GM19328 (cell line): Measurements from ENCODE around the gene ADD3.
"Not testable (repeated sequence)": the region's sequence is repeated elsewhere in the genome, so short reads cannot be mapped to it uniquely, and the experiment has no call there.

Experiments
- ATAC-seq: cut with Tn5 transposase; IDR thresholded peaks from one replicate; pipeline ENCODE4 v1.9.1; 2021; ENCODE audit warnings: mild to moderate bottlenecking, moderate library complexity; ENCODE audit not compliant: unreplicated experiment

The ADD3 gene

DNA sequence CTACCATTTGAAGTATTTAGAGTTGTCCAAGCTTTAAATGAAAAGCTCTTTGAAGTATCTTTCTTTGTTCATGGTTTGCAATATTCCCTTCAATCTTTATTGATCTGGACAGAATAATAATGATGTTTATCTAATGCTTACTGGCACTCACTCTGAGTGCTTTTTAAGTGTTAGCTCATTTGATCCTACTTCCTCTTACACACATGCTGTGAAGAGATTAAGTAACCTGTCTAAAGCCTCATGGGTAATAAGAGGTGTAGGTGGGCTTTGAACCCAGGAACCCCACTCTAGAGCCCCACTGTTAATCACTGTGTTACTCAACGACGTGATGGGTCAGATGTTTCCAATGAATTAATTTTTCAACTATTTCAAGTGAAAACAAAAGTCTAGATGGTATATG is 31.1 kb upstream of the ADD3 start:
- no peak for ATAC-seq

DNA sequence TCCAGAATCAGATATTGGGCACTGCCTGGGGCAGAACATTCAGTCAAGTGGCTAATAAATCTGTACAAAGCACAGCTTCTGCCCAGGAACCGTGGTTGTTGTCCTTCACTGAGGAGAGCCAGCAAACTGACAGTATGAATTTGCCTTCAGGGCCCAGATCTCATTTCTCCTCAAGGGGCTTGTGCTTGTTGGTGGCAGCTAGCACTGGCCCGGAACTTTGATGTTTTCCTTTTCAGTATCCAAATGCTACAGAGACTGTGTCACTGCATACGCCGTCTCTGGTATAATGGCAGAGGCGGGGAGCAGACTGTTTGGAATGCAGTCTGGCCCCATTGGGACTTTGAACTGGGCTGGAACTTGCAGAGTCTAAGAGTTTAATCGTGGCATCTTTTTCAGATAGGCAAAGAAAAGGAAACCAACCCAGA is 30.4 kb upstream of the ADD3 start:
- no peak for ATAC-seq

DNA sequence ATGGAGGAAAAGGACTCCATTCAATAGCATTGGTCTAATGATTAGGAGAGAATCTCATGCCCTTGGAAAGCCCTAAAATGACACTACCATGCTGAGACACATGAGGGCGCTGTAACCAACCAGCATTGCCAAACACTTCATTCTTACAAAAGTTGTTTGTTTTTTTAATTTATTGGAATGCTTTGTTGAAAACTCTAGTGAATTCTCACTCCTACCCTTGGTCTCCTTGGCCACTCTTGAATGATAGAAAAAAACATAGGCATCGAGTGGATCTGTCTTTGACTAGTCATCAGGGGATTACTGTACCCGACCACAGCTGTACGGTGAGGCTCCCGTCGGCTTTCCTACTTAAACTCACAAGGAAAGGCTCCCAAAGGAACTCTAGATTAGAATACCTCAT is 29.3 kb upstream of the ADD3 start:
- no peak for ATAC-seq

DNA sequence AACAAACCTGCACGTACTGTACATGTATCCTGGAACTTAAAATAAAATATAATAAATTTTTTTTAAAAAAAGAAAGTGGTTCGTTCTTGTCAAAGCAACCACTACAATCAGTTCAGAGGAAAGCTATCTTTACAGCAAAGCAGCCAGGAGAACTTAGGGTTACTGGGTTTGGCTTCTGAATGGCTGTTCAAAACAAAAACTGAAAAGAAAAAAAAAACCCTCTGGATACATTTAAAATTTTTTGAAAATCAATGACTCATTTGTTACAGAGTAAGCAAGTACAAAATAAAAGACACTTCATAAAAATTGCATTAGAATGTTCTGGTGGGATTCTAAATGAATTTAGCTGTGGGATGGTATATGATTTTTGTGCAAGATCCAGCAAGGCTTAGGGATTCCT is 28.6 kb upstream of the ADD3 start:
- ATAC-seq = no peak

DNA sequence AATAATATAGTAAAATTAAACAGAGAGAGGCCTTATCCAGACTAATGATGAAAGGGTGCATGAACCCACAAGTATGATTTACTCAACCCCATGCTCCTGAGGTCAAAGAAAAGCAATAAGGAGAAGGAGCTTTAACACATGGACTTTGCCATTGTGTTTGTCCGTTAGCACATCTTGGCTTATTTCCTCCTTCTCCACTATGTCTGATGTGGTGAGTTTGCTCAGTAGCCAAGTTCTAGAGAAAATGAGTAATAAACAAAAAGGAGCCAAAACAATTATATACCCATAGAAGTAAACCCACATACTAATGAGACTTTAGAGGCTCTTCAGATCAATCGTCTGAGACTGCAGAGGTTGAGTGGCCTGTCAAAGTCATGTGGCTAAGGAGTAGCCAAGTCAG is 26.1 kb upstream of the ADD3 start:
- no peak for ATAC-seq

DNA sequence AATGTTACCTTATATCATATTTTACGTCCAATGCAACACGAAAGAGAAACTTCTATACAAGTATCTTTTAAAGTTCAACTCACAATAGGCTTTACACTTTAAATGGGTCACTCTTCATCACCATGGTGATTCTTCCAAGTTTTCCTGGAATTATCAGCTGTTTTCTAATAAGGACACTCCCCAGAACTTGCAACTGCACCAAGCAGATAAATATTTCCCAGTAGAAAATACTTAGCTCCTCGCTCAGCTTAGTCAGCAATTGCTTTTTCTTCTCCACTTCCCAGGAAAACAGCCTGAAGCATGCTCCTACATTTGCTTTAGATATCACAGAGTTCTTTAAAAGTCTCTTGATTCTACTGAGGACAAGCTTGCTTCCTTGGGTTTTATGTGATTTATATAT is 25.7 kb upstream of the ADD3 start:
- ATAC-seq = no peak

DNA sequence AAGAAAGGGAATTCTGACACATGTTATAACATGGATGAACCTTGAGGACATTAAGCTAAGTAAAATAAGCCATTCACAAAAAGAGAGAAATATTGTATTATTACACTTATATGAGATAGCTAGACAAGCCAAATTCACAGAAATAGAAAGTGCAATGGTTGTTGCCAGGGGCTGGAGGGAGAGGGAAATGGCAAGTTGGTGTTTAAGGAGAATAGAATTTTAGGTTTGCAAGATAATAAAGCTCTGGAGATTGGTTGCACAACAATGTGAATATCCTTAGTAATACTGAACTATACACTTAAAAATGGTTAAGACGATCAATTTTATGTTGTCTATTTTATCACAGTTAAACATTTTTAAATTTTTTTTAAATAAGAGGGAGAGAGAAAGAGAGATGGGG is 25.0 kb upstream of the ADD3 start:
- ATAC-seq = no peak

DNA sequence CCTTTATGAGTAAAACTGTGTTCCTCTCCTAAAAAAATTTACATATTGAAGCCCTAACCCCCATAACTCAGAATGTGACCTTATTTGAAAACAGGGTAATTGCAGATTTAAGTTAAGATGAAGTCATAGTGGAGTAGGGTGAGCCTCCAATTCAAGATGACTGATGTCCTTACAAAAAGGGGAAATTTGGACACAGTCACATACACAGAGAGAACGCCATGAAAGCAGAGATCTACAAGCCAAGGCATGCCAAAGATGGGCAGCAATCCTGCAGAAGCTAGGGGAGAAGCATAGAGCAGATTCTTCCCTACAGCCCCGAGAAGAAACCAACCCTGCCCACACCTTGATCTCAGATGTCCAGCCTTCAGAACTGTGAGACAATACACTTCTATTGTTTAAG is 23.8 kb upstream of the ADD3 start:
- ATAC-seq = no peak

DNA sequence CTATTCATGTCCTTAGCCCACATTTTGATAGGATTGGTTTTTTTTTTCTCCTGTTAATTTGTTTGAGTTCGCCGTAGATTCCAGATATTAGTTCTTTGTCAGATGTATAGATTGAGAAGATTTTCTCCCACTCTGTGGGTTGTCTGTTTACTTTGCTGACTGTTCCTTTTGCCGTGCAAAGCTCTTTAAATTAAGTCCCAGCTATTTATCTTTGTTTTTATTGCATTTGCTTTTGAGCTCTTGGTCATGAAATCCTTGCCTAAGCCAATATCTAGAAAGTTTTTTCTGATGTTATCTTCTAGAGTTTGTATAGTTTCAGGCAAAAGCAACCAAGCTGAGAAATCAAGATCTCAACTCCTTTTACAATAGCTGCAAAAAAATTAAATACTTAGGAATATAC is 22.0 kb upstream of the ADD3 start:
- ATAC-seq = not testable (repeated sequence)

DNA sequence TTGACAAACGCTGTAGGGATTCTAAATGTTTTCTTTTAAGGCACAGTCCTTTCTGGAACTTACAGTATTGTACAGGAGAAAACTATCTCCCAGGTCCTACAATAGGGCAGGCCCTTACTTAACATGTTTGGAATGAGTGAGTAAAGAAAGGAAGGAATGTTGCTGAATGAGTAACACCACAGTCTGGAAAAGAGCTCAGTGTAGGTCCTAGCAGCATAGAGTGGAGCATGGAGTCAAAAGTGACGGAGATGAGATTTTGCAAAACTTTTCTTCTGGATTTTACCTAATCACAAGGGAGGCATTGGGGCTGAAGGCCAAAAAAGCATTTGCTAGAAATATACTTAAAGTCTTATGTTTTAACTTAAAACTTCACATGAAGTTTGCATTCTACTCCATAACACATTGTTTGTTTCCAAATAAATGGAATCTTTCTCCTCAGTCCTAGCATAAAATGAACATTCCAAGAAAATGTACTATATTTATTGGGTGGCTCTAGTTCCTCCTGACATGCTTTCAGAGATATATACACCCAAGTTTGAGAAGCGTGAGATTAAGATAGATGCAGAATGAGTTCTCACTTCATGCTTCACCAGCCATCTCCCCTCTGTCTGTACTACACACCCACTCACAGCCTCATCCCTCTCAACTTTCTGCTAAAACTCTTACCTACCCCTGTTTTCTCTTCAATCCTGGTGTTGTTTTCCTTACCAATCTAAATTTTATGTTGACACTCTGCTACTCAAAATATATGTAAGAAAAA is 20.2 kb upstream of the ADD3 start:
- no peak for ATAC-seq

DNA sequence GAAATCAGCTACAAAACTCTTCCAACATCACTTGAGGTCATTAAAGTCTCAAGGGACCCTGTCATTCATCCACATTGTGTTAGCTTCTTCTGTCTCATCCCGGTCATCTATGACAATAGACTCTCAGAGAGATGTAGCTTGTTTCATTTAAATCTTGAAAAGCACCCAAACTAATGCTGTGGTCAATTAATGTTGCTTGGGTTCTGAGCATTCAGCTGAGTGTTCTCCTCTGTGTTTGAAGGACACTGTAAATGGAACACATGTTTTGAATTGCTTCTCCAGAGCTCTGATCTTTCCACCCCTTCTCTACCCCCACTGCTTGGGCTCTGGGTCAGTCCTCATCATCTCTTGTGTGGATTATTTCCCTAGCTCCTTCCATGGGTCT is 19.6 kb upstream of the ADD3 start:
- no peak for ATAC-seq

DNA sequence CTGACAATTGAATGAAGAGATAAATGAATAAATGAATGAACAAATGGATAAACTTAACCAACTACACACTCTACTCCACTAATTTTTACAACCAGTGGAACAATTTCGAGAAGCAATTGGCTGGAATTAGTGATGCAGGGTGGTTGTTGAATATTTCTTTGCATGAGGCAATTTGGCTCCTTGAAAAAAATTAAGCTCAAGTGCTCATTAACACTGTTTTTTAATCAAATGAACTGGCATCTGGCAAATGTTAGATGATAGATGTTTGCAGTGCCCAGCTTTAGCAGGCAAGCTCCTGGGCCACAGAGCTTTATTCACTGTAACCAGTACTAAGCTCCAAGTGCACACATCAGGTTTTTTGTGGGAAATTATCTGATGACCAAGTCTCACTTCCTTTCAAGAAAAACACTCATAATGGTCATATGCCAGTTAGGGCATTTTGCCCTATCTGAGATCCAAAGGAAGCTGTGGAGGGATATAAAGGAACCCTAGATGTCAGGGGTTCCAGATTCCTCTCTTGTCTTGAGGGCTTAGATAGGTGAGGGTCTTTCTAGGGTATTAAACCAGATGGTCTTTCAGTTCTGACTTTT is 16.4 kb upstream of the ADD3 start:
- no peak for ATAC-seq

DNA sequence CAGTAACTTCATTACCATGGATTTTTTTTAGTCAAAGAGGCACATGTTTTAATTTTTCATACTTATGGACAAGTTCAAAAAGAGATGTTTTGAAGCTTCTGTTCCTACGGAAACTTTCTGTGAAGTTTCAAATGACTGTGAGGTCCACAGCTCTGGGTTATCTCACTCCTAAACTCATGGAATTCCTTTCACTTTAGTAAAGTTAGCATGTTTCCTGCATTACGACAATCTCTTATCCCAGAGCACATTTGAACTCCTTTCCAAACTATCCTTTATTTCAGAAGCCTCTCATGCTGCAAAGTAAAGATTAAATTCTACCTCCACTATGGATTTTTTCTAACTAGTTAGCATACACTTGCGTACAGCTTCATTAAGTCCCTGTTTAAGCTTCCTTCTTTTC is 15.3 kb upstream of the ADD3 start:
- no peak for ATAC-seq

DNA sequence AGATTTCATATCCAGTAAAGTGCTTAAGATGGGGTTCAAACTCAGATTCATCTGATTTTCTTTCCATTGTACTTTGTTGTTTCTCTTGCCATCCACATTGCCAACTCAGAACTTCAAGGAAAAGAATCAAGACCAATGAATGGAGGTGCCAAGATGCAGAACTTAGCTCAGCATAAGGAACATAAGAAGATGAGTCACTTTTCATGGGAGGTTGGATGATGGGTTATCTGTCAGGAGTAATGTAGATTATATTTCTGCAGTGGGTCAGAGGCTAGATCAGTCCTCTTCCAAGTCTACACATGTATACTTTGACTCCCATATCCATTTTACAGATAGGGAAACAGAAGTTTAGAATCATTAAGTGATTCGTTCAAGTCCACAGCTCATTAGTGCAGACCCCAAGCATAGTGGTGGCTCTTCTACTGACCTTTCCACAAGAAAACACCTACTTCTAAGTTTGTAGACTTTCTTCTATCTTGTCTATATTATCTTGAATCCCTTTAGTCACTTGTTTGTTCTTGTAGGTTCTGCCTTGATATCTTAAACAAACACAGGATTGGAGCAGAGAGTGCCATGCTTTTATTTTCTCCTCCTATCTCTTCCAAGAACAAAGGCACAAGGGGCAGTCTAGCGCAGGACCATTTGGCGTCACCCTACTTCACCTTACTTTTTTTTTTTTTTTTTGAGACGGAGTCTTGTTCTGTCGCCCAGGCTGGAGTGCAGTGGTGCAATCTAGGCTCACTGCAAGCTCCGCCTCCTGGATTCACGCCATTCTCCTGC is 14.0 kb upstream of the ADD3 start:
- ATAC-seq = no peak

DNA sequence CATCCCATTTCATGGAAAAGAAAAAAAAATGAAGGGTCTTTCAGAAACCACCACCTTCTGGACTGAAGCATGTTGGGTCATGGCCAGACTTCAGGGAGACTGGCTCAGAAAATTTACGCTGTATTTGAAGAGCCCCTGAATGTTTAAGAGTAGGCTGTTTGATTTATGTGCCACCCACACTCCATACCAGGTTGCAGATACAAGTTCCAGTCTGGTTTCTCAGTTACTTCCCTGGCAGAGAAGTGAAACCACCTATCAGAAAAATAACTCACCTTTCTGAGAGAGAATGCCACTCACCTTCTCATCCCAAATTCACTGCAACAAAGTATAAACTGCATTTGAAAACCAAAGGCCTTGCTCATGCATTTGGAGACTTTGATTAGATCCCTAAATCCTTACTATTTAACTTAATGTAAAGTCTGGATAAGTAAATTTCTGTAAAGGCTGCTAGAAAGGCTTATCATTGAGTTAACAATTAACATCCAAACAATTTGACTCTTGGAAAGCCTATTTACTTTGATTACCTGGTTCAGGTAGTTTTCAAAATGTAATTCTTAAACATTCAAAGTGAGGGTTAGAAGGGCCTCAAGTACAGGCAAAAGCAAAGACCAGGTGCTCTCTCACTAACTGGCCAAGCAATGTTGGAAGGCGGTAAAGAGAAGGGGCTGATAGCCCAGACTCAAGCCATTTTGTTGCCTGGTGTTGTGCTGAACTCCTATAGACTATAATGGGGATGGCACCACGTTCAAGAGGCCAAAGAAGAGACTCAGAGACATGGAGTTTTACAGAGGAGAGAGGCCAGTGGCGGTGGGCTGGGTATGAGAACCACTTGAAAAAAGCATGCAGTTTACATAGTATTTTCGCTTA is 12.8 kb upstream of the ADD3 start:
- ATAC-seq = no peak

DNA sequence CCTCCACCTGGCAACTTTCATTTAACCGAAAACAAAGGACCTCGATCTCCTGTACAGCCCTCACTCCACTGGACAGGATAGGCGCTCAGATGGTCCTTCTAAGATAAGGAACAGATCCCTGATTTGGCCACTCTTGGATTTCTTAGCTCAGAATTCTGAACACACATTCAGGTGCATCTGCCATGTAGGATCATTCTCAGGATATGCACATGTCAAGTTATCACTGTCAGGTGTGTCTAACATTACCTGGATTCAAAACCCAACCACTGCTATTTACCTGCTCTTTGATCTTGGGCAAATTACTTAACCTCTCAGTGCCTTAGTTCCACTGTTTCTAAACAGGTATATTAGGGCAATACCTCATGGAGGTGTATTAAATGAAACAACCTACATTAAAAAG is 12.2 kb upstream of the ADD3 start:
- no peak for ATAC-seq

DNA sequence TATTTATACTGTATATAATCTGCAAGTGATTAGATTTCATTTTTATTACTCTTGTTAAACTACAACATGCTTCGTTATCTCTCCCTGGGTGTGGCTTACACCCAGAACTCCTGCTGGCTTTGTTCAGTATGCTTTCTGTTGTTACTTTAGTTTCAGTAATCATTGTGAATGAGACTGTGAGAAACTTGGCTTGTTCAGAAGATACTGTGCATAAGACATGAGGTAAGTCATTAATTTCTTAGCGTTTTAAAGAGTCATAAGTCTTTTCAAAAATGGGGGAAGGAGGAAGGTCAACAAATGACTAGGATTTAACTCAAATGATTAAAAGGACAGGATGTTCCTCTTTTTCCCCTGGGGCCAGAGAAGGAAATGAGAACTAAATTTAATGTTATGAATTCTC is 11.6 kb upstream of the ADD3 start:
- peak; percentile 61 for ATAC-seq

DNA sequence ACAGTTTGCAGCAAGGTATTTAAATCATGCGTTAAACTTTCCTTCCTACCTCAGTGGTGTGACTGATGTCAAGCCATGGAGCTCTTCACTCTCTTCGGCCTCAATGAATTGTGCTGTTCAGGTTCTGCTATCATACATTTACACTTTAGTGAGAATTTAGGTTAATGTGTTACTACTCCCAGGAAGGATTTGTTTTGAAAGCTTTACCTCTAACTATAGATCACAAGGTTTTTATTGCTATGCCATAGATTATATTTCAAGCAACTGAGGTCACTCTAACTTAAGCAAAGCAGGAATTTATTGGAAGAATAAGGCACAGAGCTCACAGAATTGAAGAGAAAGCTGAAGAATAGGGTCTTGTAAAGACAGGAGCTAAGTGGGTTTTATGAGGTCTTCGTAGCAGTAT is 11.0 kb upstream of the ADD3 start:
- peak; percentile 22 for ATAC-seq

DNA sequence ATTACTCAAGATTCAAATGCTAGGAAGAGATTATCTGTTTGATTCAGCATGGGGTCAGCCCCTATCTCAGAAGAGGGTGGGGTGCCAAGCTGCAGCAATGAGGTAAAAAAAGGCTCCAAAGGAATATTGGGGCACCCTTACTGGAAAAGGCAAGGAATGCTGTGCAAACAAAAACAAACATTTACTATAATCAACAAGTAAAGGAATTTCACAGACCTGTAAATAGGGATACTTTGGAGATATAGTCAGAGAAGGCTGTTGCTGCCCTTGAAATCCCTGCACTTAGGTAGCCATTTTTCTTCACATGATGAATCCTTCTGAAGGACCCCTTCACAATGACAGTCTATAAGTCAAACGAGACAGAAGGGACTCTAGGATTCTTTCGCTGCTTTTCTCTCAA is 10.6 kb upstream of the ADD3 start:
- no peak for ATAC-seq

DNA sequence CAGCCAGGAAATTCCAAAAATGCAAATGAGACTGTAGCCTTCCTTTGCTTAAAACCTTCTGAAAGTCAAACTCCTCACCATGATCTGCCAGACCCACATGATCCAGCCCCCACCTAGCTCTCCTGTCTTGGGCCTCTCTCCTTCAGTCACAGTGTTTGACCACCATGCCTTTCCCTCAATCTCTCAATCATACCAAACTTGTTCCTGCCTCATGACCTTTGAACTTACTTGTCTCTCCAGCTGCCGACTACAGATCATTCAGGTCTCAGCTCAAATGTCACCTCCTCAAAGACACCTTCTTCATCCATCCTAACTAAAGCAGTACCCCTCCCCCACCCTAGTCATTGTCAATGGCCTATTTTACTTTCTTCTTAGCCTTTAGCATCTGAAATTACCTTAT is 9.3 kb upstream of the ADD3 start:
- no peak for ATAC-seq

DNA sequence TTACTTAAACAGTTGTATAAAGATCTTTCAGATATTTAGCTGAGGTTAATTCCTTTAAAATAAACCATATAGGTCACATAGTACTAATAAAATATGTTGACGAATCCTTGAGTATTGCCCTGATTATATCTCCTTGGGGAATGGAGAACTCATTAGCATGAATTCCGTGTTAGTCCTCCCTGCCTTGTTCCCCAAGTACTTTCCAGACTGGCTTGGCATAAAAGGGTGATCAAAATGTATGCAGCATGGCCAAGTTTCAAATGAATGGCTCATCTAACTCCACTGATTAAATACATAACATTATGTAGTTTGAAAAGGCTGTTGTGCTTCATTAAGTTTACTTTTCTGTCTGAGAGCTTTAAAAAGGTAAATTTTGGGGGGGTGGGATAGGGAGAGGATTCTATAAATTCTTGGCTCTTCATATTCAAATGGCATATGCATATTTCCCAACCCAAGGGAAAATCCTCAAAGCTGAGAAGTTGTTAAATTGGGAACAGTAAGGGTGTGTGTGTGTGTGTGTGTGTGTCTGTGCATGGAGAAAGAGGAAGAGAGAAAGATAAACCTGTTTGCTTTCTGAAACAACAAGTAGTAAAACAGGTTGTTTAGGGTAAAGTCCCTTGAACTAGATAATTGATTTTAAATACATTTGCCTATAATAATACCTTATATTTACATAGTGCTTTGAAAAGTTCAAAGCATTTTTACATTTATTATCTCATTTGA is 4.8 kb upstream of the ADD3 start:
- ATAC-seq = no peak
